Esophagus muscularis mucosa (tissue), 4 donors: ENCODE results near the gene ABCB4.

ENCODE experiments used
- EP300 ChIP-seq: sonication (generic); formaldehyde crosslinking; IDR thresholded peaks from one replicate; pipeline ENCODE4 v1.6.1; 2017; ENCODE audit warnings: antibody characterized with exemption
- POLR2A ChIP-seq: fragments of 450-650 bp; IDR thresholded peaks from one replicate; pipeline ENCODE4 v1.6.1; 2017; ENCODE audit warnings: antibody characterized with exemption, moderate library complexity, mild to moderate bottlenecking, low read depth
- POLR2AphosphoS5 ChIP-seq, 2 donors: sonication (generic); formaldehyde crosslinking; IDR thresholded peaks; one replicate each; pipeline ENCODE4 v1.6.1; 2017; ENCODE audit warnings: antibody characterized with exemption in 2 of 2
- TF ChIP-seq, protein P1 (sequence below), 3 experiments: fragments of 200-600 bp in 2 of 3; fragments of 450-650 bp in 1 of 3; sonication (generic) in 2 of 3; IDR thresholded peaks; one replicate each; pipeline ENCODE4 v1.5.1; 2017 to 2019; ENCODE audit warnings: antibody characterized with exemption in 3 of 3, mild to moderate bottlenecking in 2 of 3, moderate library complexity in 1 of 3

- TF ChIP-seq, protein P1, sequence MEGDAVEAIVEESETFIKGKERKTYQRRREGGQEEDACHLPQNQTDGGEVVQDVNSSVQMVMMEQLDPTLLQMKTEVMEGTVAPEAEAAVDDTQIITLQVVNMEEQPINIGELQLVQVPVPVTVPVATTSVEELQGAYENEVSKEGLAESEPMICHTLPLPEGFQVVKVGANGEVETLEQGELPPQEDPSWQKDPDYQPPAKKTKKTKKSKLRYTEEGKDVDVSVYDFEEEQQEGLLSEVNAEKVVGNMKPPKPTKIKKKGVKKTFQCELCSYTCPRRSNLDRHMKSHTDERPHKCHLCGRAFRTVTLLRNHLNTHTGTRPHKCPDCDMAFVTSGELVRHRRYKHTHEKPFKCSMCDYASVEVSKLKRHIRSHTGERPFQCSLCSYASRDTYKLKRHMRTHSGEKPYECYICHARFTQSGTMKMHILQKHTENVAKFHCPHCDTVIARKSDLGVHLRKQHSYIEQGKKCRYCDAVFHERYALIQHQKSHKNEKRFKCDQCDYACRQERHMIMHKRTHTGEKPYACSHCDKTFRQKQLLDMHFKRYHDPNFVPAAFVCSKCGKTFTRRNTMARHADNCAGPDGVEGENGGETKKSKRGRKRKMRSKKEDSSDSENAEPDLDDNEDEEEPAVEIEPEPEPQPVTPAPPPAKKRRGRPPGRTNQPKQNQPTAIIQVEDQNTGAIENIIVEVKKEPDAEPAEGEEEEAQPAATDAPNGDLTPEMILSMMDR (IDR thresholded peaks at IDR 0.05) = no peak
- TF ChIP-seq POLR2A (no peak), POLR2AphosphoS5 (IDR thresholded peaks at IDR 0.05) (no peak), EP300 (no peak)
Measured at GRCh38 chr7:87517891-87518290, 42.4 kb upstream of the ABCB4 start.
